SK-N-SH (cell line): ENCODE results near the gene DERL3. TPM values are rescaled to one million over a fixed set of nuclear protein-coding genes. Genes with fewer than 3 reads are reported as not detected.

Experiments
- CTCF ChIA-PET: fragments of 300-600, 350-600 bp; formaldehyde crosslinking; extraction: SDS; loops from one replicate; lab custom pipeline; 2021; lab: Yijun Ruan, JAX
- POLR2A ChIA-PET: fragments of 350-600 bp; sonication (Branson Sonifier 250); formaldehyde crosslinking; extraction: SDS; loops from one replicate; lab custom pipeline; 2020; ENCODE audit warnings: antibody characterized with exemption, inconsistent platforms; lab: Yijun Ruan, JAX
- DNase-seq: peaks from one replicate; pipeline ENCODE4 v3.0.0; 2012
- H2AFZ ChIP-seq: fragments of 200-600 bp; sonication (generic); 2 replicates; pipeline ENCODE4 v1.8.1; 2016; ENCODE audit warnings: antibody characterized with exemption, mild to moderate bottlenecking, low read depth
- H3F3A ChIP-seq: fragments of 200-600 bp; sonication (generic); replicated peaks from 2 replicates; pipeline ENCODE3; 2016; ENCODE audit warnings: antibody characterized with exemption, mild to moderate bottlenecking; ENCODE audit not compliant: insufficient read depth
- H3K27ac ChIP-seq, 2 experiments: fragments of 200-500 bp in 1 of 2; fragments of 200-600 bp in 1 of 2; sonication (Bioruptor generic) in 1 of 2; sonication (generic), shearing (Covaris generic) in 1 of 2; 2 replicates each; pipeline versions ENCODE4 v1.5.1 to v1.6.1; 2014 to 2016; ENCODE audit warnings: low read depth in 2 of 2, inconsistent platforms in 1 of 2, low read length in 1 of 2, mild to moderate bottlenecking in 1 of 2, mixed read lengths in 1 of 2
- H3K27me3 ChIP-seq: fragments of 200-600 bp; sonication (generic), shearing (Covaris generic); 2 replicates; pipeline ENCODE4 v1.6.1; 2016; ENCODE audit warnings: mixed run types; ENCODE audit not compliant: insufficient read depth
- H3K36me3 ChIP-seq, 2 experiments: fragments of 200-500 bp in 1 of 2; fragments of 200-600 bp in 1 of 2; sonication (Bioruptor generic) in 1 of 2; sonication (generic) in 1 of 2; replicated peaks in 1 of 2; 2 replicates each; pipeline versions ENCODE3 to v1.5.1; 2014 to 2016; ENCODE audit warnings: low read length in 1 of 2, mild to moderate bottlenecking in 1 of 2; ENCODE audit not compliant: insufficient read depth in 2 of 2, control insufficient read depth in 1 of 2
- H3K4me1 ChIP-seq, 2 experiments: fragments of 200-500 bp in 1 of 2; fragments of 200-600 bp in 1 of 2; sonication (Bioruptor generic) in 1 of 2; sonication (generic), shearing (Covaris generic) in 1 of 2; 2 replicates each; pipeline versions ENCODE4 v1.5.1 to v1.6.1; 2014 to 2016; ENCODE audit warnings: low read depth in 1 of 2, low read length in 1 of 2, mixed run types in 1 of 2; ENCODE audit not compliant: insufficient read depth in 2 of 2, control insufficient read depth in 1 of 2
- H3K4me2 ChIP-seq: fragments of 200-600 bp; sonication (generic), shearing (Covaris generic); 2 replicates; pipeline ENCODE4 v1.6.1; 2017; ENCODE audit warnings: mixed run types
- H3K4me3 ChIP-seq, 2 experiments: fragments of 200-500 bp in 1 of 2; fragments of 200-600 bp in 1 of 2; sonication (Bioruptor generic) in 1 of 2; sonication (generic), shearing (Covaris generic) in 1 of 2; 2 replicates each; pipeline versions ENCODE4 v1.5.1 to v1.8.1; 2014 to 2016; ENCODE audit warnings: low read depth in 2 of 2, inconsistent platforms in 1 of 2, low read length in 1 of 2, mild to moderate bottlenecking in 1 of 2, mixed read lengths in 1 of 2, moderate library complexity in 1 of 2
- H3K79me2 ChIP-seq: fragments of 200-600 bp; sonication (generic); 2 replicates; pipeline ENCODE4 v1.8.1; 2017; ENCODE audit warnings: mild to moderate bottlenecking; ENCODE audit not compliant: insufficient read depth
- H3K9ac ChIP-seq: fragments of 200-600 bp; sonication (generic); 2 replicates; pipeline ENCODE4 v1.6.1; 2017; ENCODE audit warnings: mixed run types
- H3K9me2 ChIP-seq: fragments of 200-600 bp; sonication (generic); 2 replicates; pipeline ENCODE4 v1.6.1; 2017; ENCODE audit warnings: mixed run types
- H3K9me3 ChIP-seq: fragments of 200-600 bp; sonication (generic); 2 replicates; pipeline ENCODE4 v1.6.1; 2017; ENCODE audit warnings: mixed run types, mild to moderate bottlenecking, moderate library complexity
- H4K20me1 ChIP-seq: fragments of 200-600 bp; sonication (generic); 2 replicates; pipeline ENCODE4 v1.6.1; 2017; ENCODE audit warnings: mild to moderate bottlenecking, mixed run types; ENCODE audit not compliant: insufficient read depth
- CHD2 ChIP-seq: fragments of 150-350 bp; IDR thresholded peaks from 2 replicates; pipeline ENCODE4 v1.6.1; 2018; ENCODE audit warnings: low read length; ENCODE audit not compliant: partially characterized antibody
- FOSL2 ChIP-seq: IDR thresholded peaks from 2 replicates; pipeline ENCODE4 v1.4.0; 2012; ENCODE audit warnings: low read depth, mild to moderate bottlenecking, moderate library complexity, borderline replicate concordance
- FOXJ3 ChIP-seq: sonication (generic); formaldehyde crosslinking; IDR thresholded peaks from 2 replicates; pipeline ENCODE4 v1.5.1; 2020; ENCODE audit warnings: mild to moderate bottlenecking, missing genetic modification reagents
- GATA2 ChIP-seq: sonication (generic); formaldehyde crosslinking; IDR thresholded peaks from 2 replicates; pipeline ENCODE4 v1.5.0; 2020; ENCODE audit warnings: mild to moderate bottlenecking, missing genetic modification reagents
- IRF3 ChIP-seq: fragments of 150-350 bp; IDR thresholded peaks from 2 replicates; pipeline ENCODE4 v1.6.1; 2016; ENCODE audit warnings: mild to moderate bottlenecking, low read depth, low read length
- MAX ChIP-seq: IDR thresholded peaks from 2 replicates; pipeline ENCODE4 v1.4.0; 2012; ENCODE audit warnings: low read depth
- MEF2A ChIP-seq: IDR thresholded peaks from 2 replicates; pipeline ENCODE4 v1.4.0; 2012; ENCODE audit warnings: low read depth, borderline replicate concordance
- MXI1 ChIP-seq: IDR thresholded peaks from 2 replicates; pipeline ENCODE4 v1.6.1; 2012; ENCODE audit warnings: mild to moderate bottlenecking, low read depth, low read length, improper control_type of control experiment
- NRF1 ChIP-seq: IDR thresholded peaks from 2 replicates; pipeline ENCODE4 v1.6.1; 2012; ENCODE audit warnings: low read depth, mild to moderate bottlenecking, low read length
- RAD21 ChIP-seq: IDR thresholded peaks from 2 replicates; pipeline ENCODE4 v1.6.1; 2012; ENCODE audit warnings: mild to moderate bottlenecking, low read length
- RCOR1 ChIP-seq: fragments of 150-350 bp; IDR thresholded peaks from 2 replicates; pipeline ENCODE4 v1.6.1; 2017; ENCODE audit warnings: antibody characterized with exemption, low read length
- REST ChIP-seq: IDR thresholded peaks from 2 replicates; pipeline ENCODE4 v1.6.1; 2012; ENCODE audit warnings: mild to moderate bottlenecking, low read depth, low read length, moderate library complexity
- SMC3 ChIP-seq: IDR thresholded peaks from 2 replicates; pipeline ENCODE4 v1.6.1; 2012; ENCODE audit warnings: low read depth, low read length, improper control_type of control experiment
- TCF12 ChIP-seq: IDR thresholded peaks from 2 replicates; pipeline ENCODE4 v1.4.0; 2012
- WGBS: methylation state at CpG from one replicate; pipeline ENCODE4 v1.1.6; 2017; ENCODE audit warnings: low lambda C conversion rate; 5-methylcytosine and 5-hydroxymethylcytosine counted together
- polyA plus RNA-seq, 3 experiments: library from polyadenylated mRNA; depleted of rRNA; stranded (reverse); fragments of >200 nt; gene quantifications; 2 replicates each; pipeline ENCODE4 v1.2.3, GENCODE V29; 2012

DERL3 gene
- polyA plus RNA-seq, 1 of the 3 experiments (the other 2 are of a cell fraction) = not detected

- POLR2A ChIA-PET = interaction anchor here (0.6 kb wide), 1 partner anchor 102 kb away, joined by 5 read pairs; no protein-coding TSS in a partner anchor
- TF ChIP-seq CHD2 (no peak), RCOR1 (no peak), REST (no peak), MAX (no peak), SMC3 (no peak), TCF12 (no peak), FOSL2 (no peak), IRF3 (no peak), NRF1 (no peak), GATA2 (no peak)
Measured at GRCh38 chr22:23820748-23821211, 18.0 kb downstream of the DERL3 start.

GRCh38 chr22:23818541-23818940, 20.3 kb downstream of the DERL3 start:
- H3K9me3 ChIP-seq = no peaks in the 10 kb centered on the region
- H3K36me3 ChIP-seq = peaks cover 23 to 44% of the 10 kb centered on the region in 2 experiments
- no peaks in the 10 kb centered on the region for H3F3A ChIP-seq
- peaks cover 0 to 27% of the 10 kb centered on the region in 2 experiments; a peak in 1 of 4 replicates for H3K4me1 ChIP-seq
- CTCF ChIA-PET = no interaction called here
- POLR2A ChIA-PET = no interaction called here
- no peak overlapping the region for H3K9ac ChIP-seq
- no peaks in the 10 kb centered on the region for H3K9me2 ChIP-seq
- WGBS = 96% methylated on average over 2 of the region's 2 CpGs
- H4K20me1 ChIP-seq = no peaks in the 10 kb centered on the region
- H3K4me3 ChIP-seq = no peak overlapping the region
- H3K27ac ChIP-seq = no peak overlapping the region
- no peak for TF ChIP-seq FOXJ3 (CRISPR knock-in tag)
- TF ChIP-seq GATA2 = no peak
- TF ChIP-seq REST = no peak
- no peak for TF ChIP-seq MEF2A
- no peak for TF ChIP-seq RAD21
- no peak for TF ChIP-seq MXI1
- DNase-seq = no peak
- H3K27me3 ChIP-seq = no peaks in the 10 kb centered on the region
- 0 out of 2 replicates have a peak, but pooled peaks cover 3% of the 10 kb centered on the region for H3K79me2 ChIP-seq
- no peak overlapping the region for H3K4me2 ChIP-seq
- H2AFZ ChIP-seq = no peak overlapping the region

More at GRCh38 chr22:23820748-23821211, 18.0 kb downstream of the DERL3 start:
- peak; percentile 12 for DNase-seq
- Histone ChIP-seq H3K79me2 (0 out of 2 replicates have a peak, but pooled peaks cover 3% of the 10 kb centered on the region), H3K27me3 (no peaks in the 10 kb centered on the region), H3K9me3 (no peaks in the 10 kb centered on the region), H3K9ac (no peak overlapping the region), H3K4me2 (no peak overlapping the region), H3K36me3 (peaks cover 35 to 40% of the 10 kb centered on the region in 2 experiments), H2AFZ (no peak overlapping the region), H3K4me1 (peaks cover 0 to 36% of the 10 kb centered on the region in 2 experiments; a peak in 1 of 4 replicates), H3K9me2 (no peaks in the 10 kb centered on the region), H3K4me3 (no peak overlapping the region), H4K20me1 (no peaks in the 10 kb centered on the region), H3F3A (no peaks in the 10 kb centered on the region), H3K27ac (no peak overlapping the region; a peak in 1 of 4 replicates)
- CTCF ChIA-PET = interaction anchor here (0.6 to 0.9 kb wide), 4 partner anchors 9 to 85 kb away, joined by 3 to 7 read pairs (median 3); no protein-coding TSS in a partner anchor
- 74% methylated on average over 4 of the region's 4 CpGs for WGBS
